Dendritic cell treated with granulocyte-macrophage colony-stimulating factor and Interleukin-4, amounts not matched to agents 40 ng/mL and 50 ng/mL, for 4 days (primary cell): Measurements from ENCODE around the gene SIL1.

ENCODE experiments used
- H3K27ac Mint-ChIP-seq: one replicate; pipeline ENCODE4 v1.8.0; 2022; ENCODE audit warnings: mild to moderate bottlenecking, mixed read lengths
- H3K27me3 Mint-ChIP-seq: one replicate; pipeline ENCODE4 v1.8.0; 2022; ENCODE audit warnings: mild to moderate bottlenecking, mixed read lengths
- H3K36me3 Mint-ChIP-seq: one replicate; pipeline ENCODE4 v1.8.0; 2022; ENCODE audit warnings: low read depth, mixed read lengths
- H3K4me1 Mint-ChIP-seq: one replicate; pipeline ENCODE4 v1.8.0; 2022; ENCODE audit warnings: low read depth, mixed read lengths
- H3K4me3 Mint-ChIP-seq: one replicate; pipeline ENCODE4 v1.8.0; 2022; ENCODE audit warnings: mild to moderate bottlenecking, moderate library complexity, mixed read lengths
- H3K9me3 Mint-ChIP-seq: one replicate; pipeline ENCODE4 v1.8.0; 2022; ENCODE audit warnings: mixed read lengths
- intact Hi-C: fragments of 100-400 bp; cut with micrococcal nuclease; formaldehyde crosslinking; loops from one replicate; pipeline ENCODE4 v1.15.0; 2022

SIL1 gene

DNA sequence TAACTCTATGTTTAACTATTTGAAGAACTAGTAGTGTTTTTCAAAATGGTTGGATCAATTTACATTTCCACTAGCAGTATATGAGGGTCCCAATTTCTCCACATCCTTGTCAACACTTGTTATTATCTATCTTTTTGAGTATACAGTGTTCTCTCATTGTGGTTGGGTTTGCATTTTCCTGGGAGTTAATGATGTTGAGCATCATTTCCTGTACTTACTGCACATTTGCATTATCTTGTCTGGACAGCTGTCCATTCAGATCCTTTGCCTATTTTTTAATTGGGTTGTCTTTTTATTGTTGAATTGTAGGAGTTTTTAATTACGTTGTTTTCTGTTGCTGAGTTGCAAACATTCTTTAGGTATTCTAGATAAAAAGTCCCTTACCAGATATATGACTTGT, 219.6 kb downstream of the SIL1 start:
- Mint-ChIP-seq H3K36me3 (peaks cover 28% of the 10 kb centered on the region), H3K9me3 (no peaks in the 10 kb centered on the region), H3K27me3 (no peaks in the 10 kb centered on the region), H3K4me3 (no peak overlapping the region), H3K27ac (no peak overlapping the region), H3K4me1 (peaks cover 5% of the 10 kb centered on the region)
- intact Hi-C loops: no loop called here

DNA sequence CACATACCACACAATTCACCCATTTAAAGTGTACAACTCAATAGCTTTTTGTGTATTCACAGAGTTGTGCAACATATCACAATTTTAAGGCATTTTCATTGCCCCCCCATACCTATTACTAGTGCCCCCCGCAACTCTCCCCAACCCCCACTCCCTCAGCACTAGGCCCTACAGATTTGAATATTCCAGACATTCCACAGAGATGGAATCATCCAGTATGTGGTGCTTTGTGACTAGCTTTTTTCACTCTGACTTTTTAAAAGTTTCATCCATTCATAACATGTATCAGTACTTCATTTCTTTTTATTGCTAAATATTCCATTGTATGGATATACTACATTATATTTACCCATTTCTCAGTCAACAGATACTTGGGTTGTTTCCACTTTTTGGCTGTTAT, 220.1 kb downstream of the SIL1 start:
- H3K9me3 Mint-ChIP-seq: no peaks in the 10 kb centered on the region
- no peak overlapping the region for H3K4me3 Mint-ChIP-seq
- H3K27ac Mint-ChIP-seq: no peak overlapping the region
- intact Hi-C loops: no loop called here
- H3K4me1 Mint-ChIP-seq: peaks cover 5% of the 10 kb centered on the region
- H3K27me3 Mint-ChIP-seq: no peaks in the 10 kb centered on the region
- peaks cover 23% of the 10 kb centered on the region for H3K36me3 Mint-ChIP-seq

DNA sequence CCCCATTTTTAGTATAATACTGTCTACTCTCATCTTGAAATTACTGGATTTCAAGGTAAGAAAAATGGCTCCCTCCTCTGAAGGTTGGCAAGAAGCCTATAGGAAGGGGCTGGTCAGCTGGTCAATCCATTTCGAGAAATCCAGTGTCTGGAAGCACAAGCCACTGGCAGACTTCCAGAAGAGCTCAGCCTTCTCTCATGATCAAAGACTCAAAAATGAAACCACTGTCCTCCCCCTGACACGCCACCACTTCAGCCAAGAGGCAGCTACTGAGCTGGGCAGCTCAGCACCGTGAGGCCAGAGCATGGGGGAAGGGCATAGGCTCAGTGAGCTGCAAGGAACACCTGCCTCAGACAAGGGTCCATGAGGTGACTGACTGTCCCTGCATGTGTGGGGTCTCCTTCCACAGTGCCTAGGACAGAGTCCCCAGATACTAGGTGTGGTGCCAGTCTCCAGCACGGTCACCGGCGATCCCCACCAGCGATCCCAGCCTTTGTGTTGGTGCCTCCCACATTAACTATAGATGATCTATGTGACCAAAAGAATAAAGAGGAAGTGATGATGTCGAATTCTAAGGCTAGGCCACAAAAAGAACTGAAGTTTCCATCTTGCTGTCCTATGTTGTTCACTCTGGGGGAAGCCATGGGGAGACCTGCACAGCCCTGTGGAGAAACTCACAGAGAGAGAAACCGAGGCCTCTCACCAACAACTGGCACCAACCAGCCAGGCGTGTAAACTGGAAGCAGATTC, 222.9 kb downstream of the SIL1 start:
- Mint-ChIP-seq H3K9me3 (no peaks in the 10 kb centered on the region), H3K4me3 (no peak overlapping the region), H3K27ac (no peak overlapping the region), H3K4me1 (peaks cover 14% of the 10 kb centered on the region), H3K36me3 (peaks cover 23% of the 10 kb centered on the region), H3K27me3 (no peaks in the 10 kb centered on the region)
- intact Hi-C loops: no loop called here

DNA sequence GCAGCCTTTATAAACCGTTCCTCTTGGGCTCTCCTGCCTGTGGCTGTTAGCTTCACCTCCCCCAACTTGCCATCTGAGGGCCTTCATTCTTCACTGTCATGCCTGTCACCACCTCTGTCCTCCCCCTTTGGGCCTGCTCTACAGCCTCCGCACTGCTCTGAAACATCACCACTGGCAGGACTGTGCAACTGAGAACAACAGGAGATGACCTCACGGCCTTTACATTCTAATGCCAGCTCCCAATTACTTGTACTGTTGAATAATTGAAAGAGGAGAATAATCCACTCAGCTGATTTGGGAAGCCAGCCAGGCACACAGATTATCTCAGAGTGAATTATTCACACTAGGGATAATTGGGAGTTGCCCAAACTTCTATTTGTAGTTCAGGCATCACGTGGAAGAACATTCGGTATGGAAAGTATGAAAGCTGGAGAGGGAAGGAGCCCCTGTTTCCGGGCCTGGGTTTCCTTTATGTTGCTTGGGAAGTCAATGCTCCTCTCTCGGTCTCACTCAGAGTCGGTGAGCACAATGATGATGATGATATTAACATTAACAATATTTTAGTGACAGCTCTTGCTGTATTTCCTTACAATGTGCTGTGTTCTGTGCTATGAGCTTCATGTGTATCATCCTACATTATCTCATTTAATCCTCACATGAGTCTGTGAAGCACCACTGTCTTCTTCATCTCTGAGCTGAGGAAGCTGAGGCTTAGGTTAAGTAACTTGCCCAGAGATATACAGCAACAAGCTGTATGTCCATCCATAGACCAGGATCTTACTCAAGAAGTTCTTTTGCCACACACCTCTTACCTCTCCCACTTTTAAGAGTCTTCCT, 223.7 kb downstream of the SIL1 start:
- Mint-ChIP-seq H3K27me3 (no peaks in the 10 kb centered on the region), H3K4me1 (peaks cover 14% of the 10 kb centered on the region), H3K27ac (no peak overlapping the region), H3K36me3 (peaks cover 20% of the 10 kb centered on the region), H3K9me3 (no peaks in the 10 kb centered on the region), H3K4me3 (no peak overlapping the region)
- intact Hi-C loops: no loop called here

DNA sequence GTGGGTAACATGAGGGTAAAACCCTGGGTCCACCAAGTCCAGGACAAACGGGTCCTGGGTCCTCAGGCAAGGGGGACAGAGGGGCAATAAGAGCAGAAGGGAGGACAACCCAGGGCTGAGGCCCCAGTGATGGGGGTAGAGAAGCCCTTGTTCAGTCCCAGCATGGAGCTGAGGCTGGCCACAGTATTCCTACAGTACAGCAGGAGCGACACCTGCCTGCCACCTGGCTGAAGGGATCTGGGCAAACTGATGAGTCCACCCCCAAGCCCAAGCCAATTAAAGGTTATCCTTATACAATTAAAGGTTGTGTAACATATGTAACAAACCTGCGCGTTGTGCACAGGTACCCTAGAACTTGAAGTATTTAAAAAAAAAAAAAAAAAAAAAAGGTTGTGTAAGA, 225.3 kb downstream of the SIL1 start:
- Mint-ChIP-seq H3K4me3 (no peak overlapping the region), H3K36me3 (peaks cover 10% of the 10 kb centered on the region), H3K27ac (no peak overlapping the region), H3K9me3 (no peaks in the 10 kb centered on the region), H3K4me1 (peaks cover 14% of the 10 kb centered on the region), H3K27me3 (no peaks in the 10 kb centered on the region)
- intact Hi-C loops: no loop called here

DNA sequence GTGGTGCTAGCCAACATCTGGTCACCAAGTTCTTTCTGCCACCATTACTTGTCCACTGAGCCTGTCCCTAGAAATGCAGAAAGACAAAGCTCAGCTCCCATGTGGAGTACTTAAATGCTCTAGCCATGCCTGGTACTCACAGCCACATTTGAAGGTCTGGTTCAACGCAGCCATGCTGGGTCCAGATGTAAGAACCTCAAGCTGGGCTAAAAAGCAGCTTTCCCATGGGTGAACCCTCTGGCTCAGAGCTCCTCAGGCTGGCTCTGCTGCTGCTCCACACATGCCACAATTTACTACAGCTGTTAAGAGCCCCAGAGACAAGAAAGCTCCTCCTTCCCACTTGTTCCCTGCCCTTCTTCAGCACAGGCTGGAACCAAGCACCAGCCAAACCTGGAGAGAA, 225.9 kb downstream of the SIL1 start:
- H3K4me3 Mint-ChIP-seq: no peak overlapping the region
- peaks cover 10% of the 10 kb centered on the region for H3K36me3 Mint-ChIP-seq
- peaks cover 14% of the 10 kb centered on the region for H3K4me1 Mint-ChIP-seq
- H3K27ac Mint-ChIP-seq: no peak overlapping the region
- intact Hi-C loops: no loop called here
- H3K9me3 Mint-ChIP-seq: no peaks in the 10 kb centered on the region
- H3K27me3 Mint-ChIP-seq: no peaks in the 10 kb centered on the region

DNA sequence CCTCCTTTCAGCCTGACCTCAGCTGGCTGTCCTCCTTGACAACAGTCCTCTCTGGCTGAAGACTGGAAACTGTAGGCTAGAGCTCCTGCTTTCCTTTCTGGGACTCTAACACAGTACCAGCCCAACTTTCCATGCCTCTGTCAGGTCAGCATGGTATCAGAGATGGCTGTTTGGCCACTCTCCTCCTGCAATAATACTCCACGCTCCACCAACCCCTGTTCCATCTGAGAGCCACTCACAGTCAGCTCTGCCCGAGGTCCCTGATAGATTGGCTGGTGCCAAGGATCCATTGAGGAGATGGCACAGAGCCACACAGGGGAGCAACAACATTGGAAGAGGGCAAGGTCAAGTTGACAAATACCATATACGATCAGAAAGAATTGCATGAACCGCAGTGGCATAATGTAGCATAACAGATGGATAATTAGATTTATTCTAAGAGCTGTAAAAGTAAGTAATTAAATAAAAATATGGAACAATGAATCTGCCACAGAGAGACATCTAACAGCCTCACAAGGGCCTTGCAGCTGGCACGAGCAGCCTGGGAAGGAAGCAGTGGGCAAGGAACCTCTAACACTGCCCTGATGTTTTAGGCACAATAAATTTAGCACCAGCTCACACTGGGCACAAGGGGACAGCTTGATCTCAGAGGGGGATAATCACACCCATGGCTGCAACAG, 228.7 kb downstream of the SIL1 start:
- Mint-ChIP-seq H3K4me1 (peaks cover 9% of the 10 kb centered on the region), H3K36me3 (peaks cover 10% of the 10 kb centered on the region), H3K9me3 (no peaks in the 10 kb centered on the region), H3K4me3 (no peak overlapping the region), H3K27me3 (no peaks in the 10 kb centered on the region), H3K27ac (no peak overlapping the region)
- intact Hi-C loops: no loop called here

DNA sequence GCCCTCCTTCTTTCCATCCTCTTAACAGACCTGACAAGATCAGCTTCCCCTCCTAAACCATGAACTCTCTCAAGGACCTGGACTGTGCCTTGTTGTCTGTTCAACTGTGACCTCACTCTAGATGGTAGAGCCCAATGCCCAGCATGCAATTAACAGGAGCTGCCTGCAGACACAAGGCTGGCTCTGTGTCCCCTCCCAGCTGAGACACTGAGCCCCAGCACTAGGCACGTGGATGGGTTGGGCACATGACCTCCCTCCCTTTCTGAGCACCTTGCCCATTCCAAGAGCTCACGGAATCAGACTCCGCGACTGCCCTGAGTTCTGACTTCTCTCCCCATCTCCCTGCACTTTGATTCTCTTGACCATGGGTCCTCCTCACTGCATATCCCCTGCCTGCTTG, 229.6 kb downstream of the SIL1 start:
- Mint-ChIP-seq H3K4me3 (no peak overlapping the region), H3K4me1 (peaks cover 18% of the 10 kb centered on the region), H3K36me3 (peaks cover 10% of the 10 kb centered on the region), H3K27ac (no peak overlapping the region), H3K27me3 (no peaks in the 10 kb centered on the region), H3K9me3 (no peaks in the 10 kb centered on the region)
- intact Hi-C loops: no loop called here

DNA sequence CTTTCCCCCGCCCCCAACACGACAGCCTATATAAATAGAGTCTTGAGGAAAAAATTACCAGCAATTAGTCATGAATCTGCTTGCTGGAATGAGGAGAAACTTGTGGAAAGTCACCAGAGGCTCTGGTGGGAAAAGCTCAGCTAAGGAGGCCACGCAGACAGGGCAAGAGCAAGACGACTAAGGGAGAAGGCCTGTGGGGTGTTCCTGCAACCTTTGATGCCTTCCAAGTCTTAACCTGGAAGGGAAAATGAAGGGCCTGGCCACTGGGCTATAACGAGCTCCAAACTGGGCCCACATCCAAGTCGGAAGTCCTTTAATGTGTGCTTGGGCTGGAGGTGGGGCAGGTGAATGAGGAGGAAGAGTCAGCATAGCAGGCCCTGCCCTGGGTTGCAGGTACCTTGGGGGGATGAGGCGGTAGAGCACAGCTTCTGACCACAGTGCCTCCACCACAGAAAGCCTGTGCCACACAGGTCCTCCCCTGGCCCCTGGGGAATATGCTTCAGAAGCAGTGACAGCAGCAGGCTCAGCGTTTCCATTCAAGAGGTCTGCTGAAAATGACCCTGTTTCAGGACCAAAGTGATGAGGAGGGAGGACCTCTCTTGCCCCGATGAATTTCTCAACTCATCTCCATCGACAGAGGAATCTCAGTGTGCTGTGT, 230.2 kb downstream of the SIL1 start:
- H3K4me3 Mint-ChIP-seq: no peak overlapping the region
- no peaks in the 10 kb centered on the region for H3K27me3 Mint-ChIP-seq
- peaks cover 22% of the 10 kb centered on the region for H3K4me1 Mint-ChIP-seq
- peaks cover 10% of the 10 kb centered on the region for H3K36me3 Mint-ChIP-seq
- no peaks in the 10 kb centered on the region for H3K9me3 Mint-ChIP-seq
- intact Hi-C loops: no loop called here
- no peak overlapping the region for H3K27ac Mint-ChIP-seq

DNA sequence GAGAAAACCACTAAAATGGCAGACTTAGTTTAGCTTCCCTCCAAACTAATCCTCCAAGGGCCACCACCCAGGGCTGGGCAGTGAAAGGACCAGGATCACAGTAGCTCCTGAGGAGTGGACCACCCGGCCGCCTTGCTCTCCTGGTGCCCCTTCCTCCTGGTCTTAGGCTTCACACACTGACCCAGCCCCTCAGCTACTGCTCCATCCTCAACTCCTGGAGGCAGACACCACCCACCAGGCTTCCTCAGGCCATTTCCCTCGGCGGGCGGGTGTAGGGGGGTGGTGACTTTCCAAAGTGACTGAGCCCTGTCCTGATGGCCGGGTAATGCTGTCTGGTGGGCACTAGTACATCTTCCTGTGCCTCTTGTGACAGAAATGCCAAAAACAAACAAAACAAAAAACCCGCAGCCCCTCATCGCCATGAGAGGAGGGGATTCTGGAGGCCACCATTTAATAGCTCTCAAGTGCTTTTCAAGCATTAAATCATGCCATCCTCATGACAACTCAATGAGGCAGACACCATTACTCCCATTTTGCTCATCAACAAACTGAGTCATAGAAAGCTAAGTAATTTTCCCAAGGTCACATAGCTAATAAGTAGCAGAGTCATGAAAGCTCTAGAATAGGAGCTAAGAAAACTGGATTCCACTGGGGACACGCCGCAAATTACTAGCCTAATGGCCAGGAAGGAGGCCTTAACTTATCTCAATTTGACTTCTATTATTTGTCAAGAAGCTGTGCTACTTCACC, 231.8 kb downstream of the SIL1 start:
- Mint-ChIP-seq H3K9me3 (no peaks in the 10 kb centered on the region), H3K27ac (no peak overlapping the region), H3K27me3 (no peaks in the 10 kb centered on the region), H3K36me3 (peaks cover 6% of the 10 kb centered on the region), H3K4me1 (peaks cover 34% of the 10 kb centered on the region), H3K4me3 (no peak overlapping the region)
- intact Hi-C loops: no loop called here

DNA sequence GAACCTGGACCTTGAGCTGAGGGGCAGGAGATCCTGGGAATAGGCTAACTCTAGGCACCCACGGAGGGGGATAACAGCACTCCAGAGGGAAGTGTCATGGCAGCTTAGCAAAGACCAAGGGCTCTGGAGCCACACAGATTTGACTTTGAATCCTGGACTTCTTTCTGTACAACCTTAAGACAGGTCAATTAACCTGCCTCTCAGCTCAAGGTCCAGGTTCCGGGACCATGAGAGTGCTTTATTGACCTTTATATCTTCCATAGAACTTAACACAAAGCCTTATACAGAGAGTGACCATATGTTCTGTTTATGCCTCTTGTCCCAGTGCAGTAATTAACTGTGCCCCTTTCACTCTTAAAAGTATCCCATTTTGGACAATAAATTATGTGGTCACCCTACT, 232.5 kb downstream of the SIL1 start:
- no peaks in the 10 kb centered on the region for H3K9me3 Mint-ChIP-seq
- H3K4me1 Mint-ChIP-seq: peaks cover 33% of the 10 kb centered on the region
- no peaks in the 10 kb centered on the region for H3K27me3 Mint-ChIP-seq
- no peak overlapping the region for H3K4me3 Mint-ChIP-seq
- H3K36me3 Mint-ChIP-seq: peaks cover 6% of the 10 kb centered on the region
- no peak overlapping the region for H3K27ac Mint-ChIP-seq
- intact Hi-C loops: no loop called here

DNA sequence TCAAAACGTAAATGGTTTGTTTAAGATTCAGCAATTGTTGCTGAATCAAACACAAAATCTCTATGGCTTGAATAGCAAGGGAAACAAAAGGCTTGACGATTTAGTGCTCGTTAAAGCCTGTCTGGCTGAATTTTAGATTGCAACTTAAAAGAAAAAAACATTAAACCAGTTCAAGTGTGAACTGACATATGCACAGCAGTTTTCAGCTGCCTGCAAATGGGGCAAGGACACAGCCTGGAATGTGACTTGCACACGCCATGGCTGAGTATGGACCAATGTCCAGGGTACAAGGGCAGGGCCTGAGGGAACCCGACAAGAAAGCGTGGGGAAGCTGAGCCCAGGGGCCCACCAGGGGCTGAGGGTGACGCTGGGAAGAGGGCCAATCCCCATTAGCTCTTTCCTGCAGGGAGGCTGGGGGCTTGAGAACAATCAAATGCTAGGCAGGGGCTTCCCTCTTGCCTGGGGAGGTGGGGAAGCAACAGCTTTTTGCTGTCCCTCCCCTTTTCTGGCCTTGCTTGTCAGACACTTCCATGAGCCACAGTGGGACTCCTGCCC, 233.4 kb downstream of the SIL1 start:
- Mint-ChIP-seq H3K36me3 (peaks cover 6% of the 10 kb centered on the region), H3K4me3 (no peak overlapping the region), H3K27ac (no peak overlapping the region), H3K4me1 (peaks cover 33% of the 10 kb centered on the region), H3K27me3 (no peaks in the 10 kb centered on the region), H3K9me3 (no peaks in the 10 kb centered on the region)
- intact Hi-C loops: no loop called here

DNA sequence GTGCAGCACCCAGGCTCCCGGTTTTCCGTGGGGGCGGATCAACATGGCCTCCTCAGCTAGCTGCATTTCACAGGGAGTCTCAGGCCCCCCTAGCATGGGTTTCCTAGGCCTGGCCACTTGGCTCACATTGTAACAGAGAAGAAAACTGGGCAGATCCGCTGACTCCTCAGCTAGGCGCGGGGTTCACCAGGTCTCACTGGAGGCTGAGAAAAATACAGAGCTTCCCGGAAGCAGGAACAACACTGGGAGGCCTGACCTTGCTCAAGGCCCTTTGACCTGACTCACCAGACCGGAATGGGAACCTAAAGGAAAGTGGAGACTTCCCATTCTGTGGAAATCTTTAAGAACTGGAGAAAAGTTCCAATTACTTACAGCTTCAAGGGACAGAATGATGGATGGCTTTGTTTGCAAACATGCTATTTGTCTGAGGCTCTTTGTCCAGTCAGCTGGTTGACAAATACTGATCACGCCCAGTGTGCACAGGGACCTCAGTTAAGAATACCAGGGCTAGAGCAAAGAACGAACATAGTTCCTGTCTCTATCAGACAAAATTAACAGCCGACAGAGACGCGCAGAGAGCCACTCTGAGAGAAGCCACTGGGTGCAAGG, 234.3 kb downstream of the SIL1 start:
- H3K4me1 Mint-ChIP-seq: peaks cover 33% of the 10 kb centered on the region
- H3K36me3 Mint-ChIP-seq: peaks cover 6% of the 10 kb centered on the region
- H3K27me3 Mint-ChIP-seq: no peaks in the 10 kb centered on the region
- H3K4me3 Mint-ChIP-seq: no peak overlapping the region
- intact Hi-C loops: no loop called here
- no peak overlapping the region for H3K27ac Mint-ChIP-seq
- H3K9me3 Mint-ChIP-seq: no peaks in the 10 kb centered on the region
